SK-N-SH treated with all-trans-retinoic acid at 6 μM for 48 hours (cell line): Measurements from ENCODE around the gene NOX5.

ENCODE experiments used
- ATAC-seq: fragments of 200-7000 bp; cut with Tn5 transposase; 3 replicates; pipeline ENCODE4 v1.9.1; 2020; ENCODE audit warnings: mild to moderate bottlenecking, moderate library complexity
- BACH2 ChIP-seq: fragments of 250-450 bp; sonication (Bioruptor Pico); IDR thresholded peaks from 2 replicates; pipeline ENCODE4 v1.9.0; 2021; ENCODE audit warnings: mild to moderate bottlenecking, borderline replicate concordance
- CREB5 ChIP-seq: fragments of 250-450 bp; sonication (Bioruptor Pico); IDR thresholded peaks from 2 replicates; pipeline ENCODE4 v1.5.1; 2020; ENCODE audit warnings: low read depth, mild to moderate bottlenecking, moderate library complexity
- CSDC2 ChIP-seq: fragments of 250-450 bp; sonication (Bioruptor Pico); IDR thresholded peaks from 2 replicates; pipeline ENCODE4 v1.5.0; 2020; ENCODE audit warnings: mild to moderate bottlenecking, moderate library complexity
- CSRNP3 ChIP-seq: fragments of 250-450 bp; sonication (Bioruptor Pico); IDR thresholded peaks from 2 replicates; pipeline ENCODE4 v1.5.1; 2021; ENCODE audit warnings: mild to moderate bottlenecking, moderate library complexity
- ESRRG ChIP-seq: fragments of 250-450 bp; sonication (Bioruptor Pico); IDR thresholded peaks from 2 replicates; pipeline ENCODE4 v1.6.1; 2021; ENCODE audit warnings: mild to moderate bottlenecking
- GLIS3 ChIP-seq: fragments of 250-450 bp; sonication (Bioruptor Pico); IDR thresholded peaks from 2 replicates; pipeline ENCODE4 v1.5.0; 2020; ENCODE audit warnings: mild to moderate bottlenecking, moderate library complexity
- OSR1 ChIP-seq: fragments of 250-450 bp; sonication (Bioruptor Pico); IDR thresholded peaks from 2 replicates; pipeline ENCODE4 v1.8.0; 2022; ENCODE audit warnings: moderate library complexity, mild to moderate bottlenecking, inconsistent platforms
- PATZ1 ChIP-seq: fragments of 250-450 bp; sonication (Bioruptor Pico); IDR thresholded peaks from 2 replicates; pipeline ENCODE4 v1.8.0; 2020; ENCODE audit warnings: mild to moderate bottlenecking, moderate library complexity, borderline replicate concordance
- PPARA ChIP-seq: fragments of 250-450 bp; sonication (Bioruptor Pico); IDR thresholded peaks from 2 replicates; pipeline ENCODE4 v1.5.0; 2020; ENCODE audit warnings: mild to moderate bottlenecking, borderline replicate concordance
- RARB ChIP-seq: fragments of 250-450 bp; sonication (Bioruptor Pico); IDR thresholded peaks from 2 replicates; pipeline ENCODE4 v1.8.0; 2021; ENCODE audit warnings: mild to moderate bottlenecking, moderate library complexity
- SNAI2 ChIP-seq: fragments of 250-450 bp; sonication (Bioruptor Pico); IDR thresholded peaks from 2 replicates; pipeline ENCODE4 v1.5.0; 2020; ENCODE audit warnings: mild to moderate bottlenecking, moderate library complexity
- TCF4 ChIP-seq: fragments of 250-450 bp; sonication (Bioruptor Pico); IDR thresholded peaks from 2 replicates; pipeline ENCODE4 v1.8.0; 2021; ENCODE audit warnings: mild to moderate bottlenecking, moderate library complexity, borderline replicate concordance
- TOX ChIP-seq: fragments of 250-450 bp; sonication (Bioruptor Pico); IDR thresholded peaks from 2 replicates; pipeline ENCODE4 v1.8.0; 2021; ENCODE audit warnings: mild to moderate bottlenecking, moderate library complexity, borderline replicate concordance
- TSHZ2 ChIP-seq: fragments of 250-450 bp; sonication (Bioruptor Pico); IDR thresholded peaks from 2 replicates; pipeline ENCODE4 v1.5.0; 2020; ENCODE audit warnings: mild to moderate bottlenecking, moderate library complexity
- ZC3H10 ChIP-seq: fragments of 250-450 bp; sonication (Bioruptor Pico); IDR thresholded peaks from 2 replicates; pipeline ENCODE4 v1.5.1; 2021; ENCODE audit warnings: mild to moderate bottlenecking, moderate library complexity
- ZFP3 ChIP-seq: fragments of 250-450 bp; sonication (Bioruptor Pico); IDR thresholded peaks from 2 replicates; pipeline ENCODE4 v1.5.0; 2020; ENCODE audit warnings: mild to moderate bottlenecking, moderate library complexity
- ZFP30 ChIP-seq: fragments of 450-650 bp; formaldehyde crosslinking; IDR thresholded peaks from 2 replicates; pipeline ENCODE4 v1.5.0; 2022; ENCODE audit warnings: mild to moderate bottlenecking, moderate library complexity
- ZNF565 ChIP-seq: fragments of 450-650 bp; formaldehyde crosslinking; conservative IDR thresholded peaks from 2 replicates; pipeline ENCODE4 v1.5.0; 2020; ENCODE audit warnings: low read depth, mild to moderate bottlenecking, moderate library complexity
- ZNF70 ChIP-seq: fragments of 450-650 bp; formaldehyde crosslinking; IDR thresholded peaks from 2 replicates; pipeline ENCODE4 v1.5.0; 2020; ENCODE audit warnings: mild to moderate bottlenecking, moderate library complexity
- ZNF8 ChIP-seq: fragments of 450-650 bp; formaldehyde crosslinking; IDR thresholded peaks from 2 replicates; pipeline ENCODE4 v1.5.0; 2020; ENCODE audit warnings: mild to moderate bottlenecking, moderate library complexity

Gene NOX5

GRCh38 chr15:69061414-69061842 lies 46.9 kb downstream of the NOX5 start:
- ATAC-seq, result no peak
- TF ChIP-seq PPARA (CRISPR knock-in tag) (no peak), ZNF8 (no peak), TOX (CRISPR knock-in tag) (no peak), ZC3H10 (CRISPR knock-in tag) (no peak), RARB (CRISPR knock-in tag) (no peak), TSHZ2 (CRISPR knock-in tag) (no peak), TCF4 (no peak), PATZ1 (CRISPR knock-in tag) (no peak), GLIS3 (CRISPR knock-in tag) (no peak), CREB5 (CRISPR knock-in tag) (no peak), BACH2 (no peak), ZFP3 (no peak)

GRCh38 chr15:69064649-69065048 lies 50.2 kb downstream of the NOX5 start:
- ATAC-seq, result no peak
- TF ChIP-seq ZFP3, result no peak
- no peak for TF ChIP-seq SNAI2
- no peak for TF ChIP-seq ZNF70 (CRISPR knock-in tag)
- TF ChIP-seq ZC3H10 (CRISPR knock-in tag), result no peak
- TF ChIP-seq TSHZ2 (CRISPR knock-in tag), result no peak
- TF ChIP-seq ESRRG, result no peak
- TF ChIP-seq CREB5 (CRISPR knock-in tag), result no peak
- TF ChIP-seq ZFP30 (CRISPR knock-in tag), result no peak
- no peak for TF ChIP-seq ZNF565 (CRISPR knock-in tag)
- TF ChIP-seq GLIS3 (CRISPR knock-in tag), result no peak
- no peak for TF ChIP-seq TOX (CRISPR knock-in tag)
- TF ChIP-seq OSR1 (CRISPR knock-in tag), result no peak

GRCh38 chr15:69066007-69066995 lies 51.8 kb downstream of the NOX5 start:
- no peak for ATAC-seq
- TF ChIP-seq CREB5 (CRISPR knock-in tag) (no peak), ZFP30 (CRISPR knock-in tag) (no peak), ZNF70 (CRISPR knock-in tag) (no peak), PATZ1 (CRISPR knock-in tag) (no peak), TCF4 (no peak), ZC3H10 (CRISPR knock-in tag) (no peak), ESRRG (no peak), OSR1 (CRISPR knock-in tag) (no peak), GLIS3 (CRISPR knock-in tag) (no peak), CSRNP3 (no peak), RARB (CRISPR knock-in tag) (no peak), ZNF565 (CRISPR knock-in tag) (no peak), CSDC2 (CRISPR knock-in tag) (no peak)
